IMR-90 (cell line): ENCODE measurements around the gene C6orf58. TPM values are rescaled to one million over a fixed set of nuclear protein-coding genes. Genes with fewer than 3 reads are reported as not detected.
A peak's percentile ranks its signal among the peaks of the same experiment; 100 is the strongest.

Experiments used
- ATAC-seq: fragments of 200-7000 bp; cut with Tn5 transposase; 2 replicates; pipeline ENCODE4 v1.9.1; 2020; ENCODE audit warnings: low read depth, mild to moderate bottlenecking, moderate library complexity
- BruUV-seq: library from RNA; stranded (reverse); fragments of 400-500 nt; replicated peaks from 2 replicates; lab custom pipeline; 2021; lab: Mats Ljungman, UMichigan
- CTCF ChIA-PET: fragments of 300-600 bp; formaldehyde crosslinking; extraction: SDS; loops from one replicate; lab custom pipeline; 2021; ENCODE audit warnings: antibody characterized with exemption; lab: Yijun Ruan, JAX
- POLR2A ChIA-PET: fragments of 300-600 bp; sonication (Branson Sonifier 250); formaldehyde crosslinking; loops from one replicate; lab custom pipeline; 2022; ENCODE audit warnings: antibody characterized with exemption; ENCODE audit not compliant: unreplicated experiment; lab: Charles Lee
- DNase-seq: peaks from one replicate; pipeline ENCODE4 v3.0.0; 2013
- H2AFZ ChIP-seq: replicated peaks from 2 replicates; pipeline ENCODE3; 2013; ENCODE audit warnings: low read length, mild to moderate bottlenecking; ENCODE audit not compliant: poor library complexity
- H2AK5ac ChIP-seq: 2 replicates; pipeline ENCODE4 v1.6.1; 2013; ENCODE audit warnings: low read depth, low read length, inconsistent platforms
- H2AK9ac ChIP-seq: replicated peaks from 2 replicates; pipeline ENCODE3; 2013; ENCODE audit warnings: mild to moderate bottlenecking, low read depth, low read length, moderate library complexity; ENCODE audit not compliant: poor library complexity
- H2BK120ac ChIP-seq: 2 replicates; pipeline ENCODE4 v1.6.1; 2013; ENCODE audit warnings: low read depth, low read length, inconsistent platforms
- H2BK15ac ChIP-seq: 3 replicates; pipeline ENCODE4 v1.6.1; 2013; ENCODE audit warnings: low read depth, low read length, inconsistent platforms
- H2BK20ac ChIP-seq: 2 replicates; pipeline ENCODE4 v1.6.1; 2013; ENCODE audit warnings: low read depth, mild to moderate bottlenecking, inconsistent platforms, low read length, moderate library complexity
- H2BK5ac ChIP-seq: 2 replicates; pipeline ENCODE4 v1.6.1; 2013; ENCODE audit warnings: mild to moderate bottlenecking, low read depth, low read length, inconsistent platforms; ENCODE audit not compliant: poor library complexity, severe bottlenecking
- H3K14ac ChIP-seq: replicated peaks from 2 replicates; pipeline ENCODE4 v1.6.1; 2013; ENCODE audit warnings: low read depth, low read length, inconsistent platforms
- H3K18ac ChIP-seq: 2 replicates; pipeline ENCODE4 v1.6.1; 2013; ENCODE audit warnings: low read depth, low read length, control low read depth
- H3K23ac ChIP-seq: 2 replicates; pipeline ENCODE4 v1.6.1; 2013; ENCODE audit warnings: low read depth, low read length, inconsistent platforms
- H3K27ac ChIP-seq: 2 replicates; pipeline ENCODE4 v1.5.1; 2013; ENCODE audit warnings: mild to moderate bottlenecking, control low read depth, low read length; ENCODE audit not compliant: insufficient read depth
- H3K27me3 ChIP-seq: 2 replicates; pipeline ENCODE4 v1.6.1; 2013; ENCODE audit warnings: low read length; ENCODE audit not compliant: control insufficient read depth, insufficient read depth
- H3K36me3 ChIP-seq: 2 replicates; pipeline ENCODE4 v1.6.1; 2013; ENCODE audit warnings: low read length, mixed read lengths; ENCODE audit not compliant: control insufficient read depth, insufficient read depth
- H3K4ac ChIP-seq: 2 replicates; pipeline ENCODE4 v1.6.1; 2013; ENCODE audit warnings: low read depth, low read length, inconsistent platforms
- H3K4me1 ChIP-seq: 2 replicates; pipeline ENCODE4 v1.6.1; 2013; ENCODE audit warnings: low read length, mixed read lengths; ENCODE audit not compliant: control insufficient read depth, insufficient read depth
- H3K4me2 ChIP-seq: 2 replicates; pipeline ENCODE4 v1.6.1; 2013; ENCODE audit warnings: low read depth, mild to moderate bottlenecking, control low read depth, low read length, moderate library complexity
- H3K4me3 ChIP-seq: 2 replicates; pipeline ENCODE4 v1.5.1; 2013; ENCODE audit warnings: low read depth, mild to moderate bottlenecking, control low read depth, low read length, moderate library complexity; ENCODE audit not compliant: insufficient read depth
- H3K56ac ChIP-seq: 2 replicates; pipeline ENCODE4 v1.6.1; 2013; ENCODE audit warnings: low read length, inconsistent platforms; ENCODE audit not compliant: insufficient read depth; ENCODE audit errors: extremely low read depth
- H3K79me1 ChIP-seq, 2 experiments: 2 replicates each; pipeline ENCODE4 v1.6.1; 2013; ENCODE audit warnings: low read length in 2 of 2, inconsistent platforms in 1 of 2, low read depth in 1 of 2
- H3K9ac ChIP-seq: 2 replicates; pipeline ENCODE4 v1.6.1; 2013; ENCODE audit warnings: low read depth, low read length, control low read depth
- H3K9me1 ChIP-seq: 2 replicates; pipeline ENCODE4 v1.6.1; 2013; ENCODE audit warnings: low read length, inconsistent platforms; ENCODE audit not compliant: insufficient read depth
- H3K9me3 ChIP-seq: 2 replicates; pipeline ENCODE4 v1.6.1; 2013; ENCODE audit warnings: low read length; ENCODE audit not compliant: control insufficient read depth, insufficient read depth
- H4K20me1 ChIP-seq: 2 replicates; pipeline ENCODE4 v1.6.1; 2013; ENCODE audit warnings: low read length, inconsistent platforms; ENCODE audit not compliant: insufficient read depth
- H4K5ac ChIP-seq: 2 replicates; pipeline ENCODE4 v1.6.1; 2013; ENCODE audit warnings: mild to moderate bottlenecking, low read depth, low read length, control low read depth
- H4K8ac ChIP-seq, 2 experiments: 2 replicates each; pipeline ENCODE4 v1.6.1; 2013; ENCODE audit warnings: low read depth in 2 of 2, low read length in 2 of 2, control low read depth in 1 of 2, inconsistent platforms in 1 of 2
- H4K91ac ChIP-seq: 2 replicates; pipeline ENCODE4 v1.6.1; 2013; ENCODE audit warnings: low read depth, low read length, inconsistent platforms; ENCODE audit not compliant: insufficient read depth
- CHD1 ChIP-seq: IDR thresholded peaks from 2 replicates; pipeline ENCODE4 v1.6.1; 2012; ENCODE audit warnings: low read depth, low read length, improper control_type of control experiment
- RAD21 ChIP-seq: IDR thresholded peaks from 2 replicates; pipeline ENCODE4 v1.6.1; 2012; ENCODE audit warnings: low read length, improper control_type of control experiment
- SMC3 ChIP-seq: fragments of 150-350 bp; IDR thresholded peaks from 2 replicates; pipeline ENCODE4 v1.6.1; 2016; ENCODE audit warnings: low read depth, mild to moderate bottlenecking, antibody characterized with exemption, low read length, moderate library complexity
- WGBS, 2 experiments: methylation state at CpG; one replicate each; pipeline versions ENCODE4 v1.1.5 to v1.1.7; 2013; ENCODE audit warnings: missing lambda C conversion rate in 2 of 2; ENCODE audit not compliant: insufficient read length in 1 of 2; ENCODE audit errors: extremely low coverage in 2 of 2; 5-methylcytosine and 5-hydroxymethylcytosine counted together
- dilution Hi-C: fragments of 300-500 bp; cut with HindIII; formaldehyde crosslinking; loops from one replicate; pipeline ENCODE4 v1.14.3; 2018; ENCODE audit warnings: low sequenced_read_pairs; ENCODE audit not compliant: unreplicated experiment
- in situ Hi-C: fragments of 300-500 bp; cut with MboI; formaldehyde crosslinking; loops from 3 replicates; pipeline ENCODE4 v1.14.3; 2019; ENCODE audit warnings: low sequenced_read_pairs, inconsistent platforms, mixed read lengths
- intact Hi-C: fragments of 100-400 bp; cut with micrococcal nuclease; formaldehyde crosslinking; loops from 2 replicates; pipeline ENCODE4 v1.10.0; 2022
- polyA plus RNA-seq, 3 experiments: library from polyadenylated mRNA; depleted of rRNA; stranded (reverse); fragments of >200 nt; gene quantifications; 2 replicates each; pipeline ENCODE4 v1.2.3, GENCODE V29; 2012; ENCODE audit warnings: low replicate concordance in 1 of 3
- total RNA-seq: library from RNA; depleted of rRNA; stranded (reverse); fragments of >200 nt; gene quantifications from 2 replicates; pipeline ENCODE4 v1.2.3, GENCODE V29; 2012
- TF ChIP-seq, protein P1 (sequence below): conservative IDR thresholded peaks from 2 replicates; pipeline ENCODE4 v1.5.1; 2012; ENCODE audit warnings: mild to moderate bottlenecking, low read depth, low read length, improper control_type of control experiment

Gene C6orf58
- total and polyA plus RNA-seq, 2 of the 4 experiments (the other 2 are of a cell fraction), result 0.09 TPM; not detected in 1

DNA sequence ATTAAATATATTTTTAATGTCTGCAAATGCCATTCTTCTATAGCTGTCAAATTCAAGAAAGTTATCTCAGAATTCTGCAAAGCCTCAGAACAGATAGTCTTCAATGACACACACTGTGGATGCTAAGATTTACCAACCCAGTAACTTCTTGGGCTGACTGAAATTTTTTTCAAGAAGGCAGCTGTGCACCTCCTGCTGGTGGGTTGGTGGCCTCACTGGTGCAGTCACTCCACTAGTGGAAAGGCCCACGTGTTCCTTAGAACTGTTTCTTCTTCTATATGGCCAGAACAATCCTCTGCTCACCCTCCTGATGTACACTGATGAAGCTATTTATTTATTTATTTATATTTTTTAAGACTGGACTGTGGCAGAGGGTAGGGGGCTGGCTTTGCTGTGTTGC lies 29.8 kb upstream of the C6orf58 start:
- Histone ChIP-seq H2BK20ac (no peak overlapping the region), H2BK15ac (no peak overlapping the region), H4K20me1 (no peaks in the 10 kb centered on the region), H3K4me3 (no peak overlapping the region), H3K4ac (no peak overlapping the region), H4K5ac (no peak overlapping the region), H2AFZ (no peak overlapping the region), H3K23ac (no peak overlapping the region), H3K18ac (no peak overlapping the region), H2AK5ac (no peak overlapping the region), H3K4me2 (no peak overlapping the region), H3K9me3 (no peaks in the 10 kb centered on the region), H3K14ac (no peak overlapping the region), H3K9ac (no peak overlapping the region), H3K9me1 (no peaks in the 10 kb centered on the region), H3K4me1 (no peaks in the 10 kb centered on the region), H2BK120ac (no peak overlapping the region), H2BK5ac (no peak overlapping the region), H3K56ac (no peak overlapping the region), H3K27ac (no peak overlapping the region), H3K79me1 (no peaks in the 10 kb centered on the region), H4K91ac (no peak overlapping the region), H3K36me3 (no peaks in the 10 kb centered on the region), H2AK9ac (no peak overlapping the region), H4K8ac (no peak overlapping the region), H3K27me3 (no peaks in the 10 kb centered on the region; the same call in 1 of the 2 replicates)
- in situ Hi-C loops, result no loop called here
- 0 out of 2 replicates have a peak, but pooled peaks have one; percentile 13 for TF ChIP-seq SMC3
- TF ChIP-seq CHD1, result no peak
- TF ChIP-seq RAD21, result peak; percentile 10; the same call in 1 of the 2 replicates
- TF ChIP-seq, protein P1, sequence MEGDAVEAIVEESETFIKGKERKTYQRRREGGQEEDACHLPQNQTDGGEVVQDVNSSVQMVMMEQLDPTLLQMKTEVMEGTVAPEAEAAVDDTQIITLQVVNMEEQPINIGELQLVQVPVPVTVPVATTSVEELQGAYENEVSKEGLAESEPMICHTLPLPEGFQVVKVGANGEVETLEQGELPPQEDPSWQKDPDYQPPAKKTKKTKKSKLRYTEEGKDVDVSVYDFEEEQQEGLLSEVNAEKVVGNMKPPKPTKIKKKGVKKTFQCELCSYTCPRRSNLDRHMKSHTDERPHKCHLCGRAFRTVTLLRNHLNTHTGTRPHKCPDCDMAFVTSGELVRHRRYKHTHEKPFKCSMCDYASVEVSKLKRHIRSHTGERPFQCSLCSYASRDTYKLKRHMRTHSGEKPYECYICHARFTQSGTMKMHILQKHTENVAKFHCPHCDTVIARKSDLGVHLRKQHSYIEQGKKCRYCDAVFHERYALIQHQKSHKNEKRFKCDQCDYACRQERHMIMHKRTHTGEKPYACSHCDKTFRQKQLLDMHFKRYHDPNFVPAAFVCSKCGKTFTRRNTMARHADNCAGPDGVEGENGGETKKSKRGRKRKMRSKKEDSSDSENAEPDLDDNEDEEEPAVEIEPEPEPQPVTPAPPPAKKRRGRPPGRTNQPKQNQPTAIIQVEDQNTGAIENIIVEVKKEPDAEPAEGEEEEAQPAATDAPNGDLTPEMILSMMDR, result peak; percentile 32
- intact Hi-C loops, result no loop called here
- ATAC-seq, result no peak
- BruUV-seq, result no TSS peak
- dilution Hi-C loops, result no loop called here
- POLR2A ChIA-PET, result no interaction called here
- CTCF ChIA-PET, result interaction anchor here (0.7 kb wide), 1 partner anchor 284 kb away, joined by 3 read pairs; no protein-coding TSS in a partner anchor
- WGBS, 2 experiments, result no CpG with 5 or more reads among the region's 1 CpG
- DNase-seq, result no peak
